Left ventricle myocardium inferior (tissue), 1 donor: ENCODE results near the gene WDR82. TPM values are rescaled to one million over a fixed set of nuclear protein-coding genes. Genes with fewer than 3 reads are reported as not detected.

Source experiments
- DNase-seq: peaks from one replicate; pipeline ENCODE4 v3.0.0-alpha.2; 2020
- H3K27ac ChIP-seq: fragments of 200-600 bp; replicated peaks from 2 replicates; pipeline ENCODE4 v1.8.0; 2021
- H3K27me3 ChIP-seq: fragments of 200-600 bp; 2 replicates; pipeline ENCODE4 v1.8.0; 2021; ENCODE audit warnings: low read depth
- H3K36me3 ChIP-seq: fragments of 200-600 bp; 2 replicates; pipeline ENCODE4 v1.8.0; 2021
- H3K4me1 ChIP-seq: fragments of 200-600 bp; 2 replicates; pipeline ENCODE4 v1.8.0; 2021
- H3K4me3 ChIP-seq: fragments of 200-600 bp; 2 replicates; pipeline ENCODE4 v1.8.0; 2021; ENCODE audit warnings: mild to moderate bottlenecking, moderate library complexity
- H3K9me3 ChIP-seq: fragments of 200-600 bp; replicated peaks from 2 replicates; pipeline ENCODE4 v1.8.0; 2021
- intact Hi-C: fragments of 100-400 bp; cut with micrococcal nuclease; formaldehyde crosslinking; loops from one replicate; pipeline ENCODE4 v1.11.0; 2022
- total RNA-seq: library from RNA; stranded (reverse); fragmentation: NEBNext Ultra II Directional; extraction: Animal tissue kit (Norgen Biotek cat#: 25700); gene quantifications from one replicate; pipeline ENCODE4 v1.2.1, GENCODE V29; 2021
- TF ChIP-seq, protein P1 (sequence below): fragments of 200-600 bp; IDR thresholded peaks from 2 replicates; pipeline ENCODE4 v1.8.0; 2021; ENCODE audit warnings: antibody characterized with exemption, mild to moderate bottlenecking, borderline replicate concordance
- donor health status: DM: no; HTN: yes; CAD: no; lungs with severe emphysema.

WDR82 gene
- total RNA-seq, 1 donor from 2014 or later: 61.6 TPM

DNA sequence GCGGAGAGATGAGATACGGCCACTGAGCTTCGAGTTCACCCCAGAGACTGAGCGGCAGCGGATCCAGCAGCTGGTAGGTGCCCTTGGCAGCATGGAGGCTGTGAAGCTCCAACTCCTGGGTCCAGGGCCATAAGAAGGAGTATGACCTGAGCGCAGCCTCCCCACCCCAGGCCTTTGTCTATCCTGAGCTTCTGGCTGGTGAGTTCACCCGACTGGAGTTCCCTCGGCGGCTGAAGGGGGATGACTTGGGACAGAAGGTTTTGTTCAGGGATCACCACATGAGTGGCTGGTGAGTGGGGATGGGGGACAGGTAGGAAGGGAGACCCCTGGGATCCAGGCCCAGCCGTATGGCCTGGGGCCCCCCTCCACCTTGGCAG is 30.3 kb downstream of the WDR82 start:
- H3K36me3 ChIP-seq: peaks cover 38% of the 10 kb centered on the region
- intact Hi-C loops: no loop called here
- no peak for DNase-seq
- H3K4me1 ChIP-seq: peaks cover 44% of the 10 kb centered on the region
- TF ChIP-seq, protein P1, sequence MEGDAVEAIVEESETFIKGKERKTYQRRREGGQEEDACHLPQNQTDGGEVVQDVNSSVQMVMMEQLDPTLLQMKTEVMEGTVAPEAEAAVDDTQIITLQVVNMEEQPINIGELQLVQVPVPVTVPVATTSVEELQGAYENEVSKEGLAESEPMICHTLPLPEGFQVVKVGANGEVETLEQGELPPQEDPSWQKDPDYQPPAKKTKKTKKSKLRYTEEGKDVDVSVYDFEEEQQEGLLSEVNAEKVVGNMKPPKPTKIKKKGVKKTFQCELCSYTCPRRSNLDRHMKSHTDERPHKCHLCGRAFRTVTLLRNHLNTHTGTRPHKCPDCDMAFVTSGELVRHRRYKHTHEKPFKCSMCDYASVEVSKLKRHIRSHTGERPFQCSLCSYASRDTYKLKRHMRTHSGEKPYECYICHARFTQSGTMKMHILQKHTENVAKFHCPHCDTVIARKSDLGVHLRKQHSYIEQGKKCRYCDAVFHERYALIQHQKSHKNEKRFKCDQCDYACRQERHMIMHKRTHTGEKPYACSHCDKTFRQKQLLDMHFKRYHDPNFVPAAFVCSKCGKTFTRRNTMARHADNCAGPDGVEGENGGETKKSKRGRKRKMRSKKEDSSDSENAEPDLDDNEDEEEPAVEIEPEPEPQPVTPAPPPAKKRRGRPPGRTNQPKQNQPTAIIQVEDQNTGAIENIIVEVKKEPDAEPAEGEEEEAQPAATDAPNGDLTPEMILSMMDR: no peak
- no peak overlapping the region for H3K27ac ChIP-seq
- H3K27me3 ChIP-seq: no peaks in the 10 kb centered on the region
- H3K4me3 ChIP-seq: no peak overlapping the region
- H3K9me3 ChIP-seq: no peaks in the 10 kb centered on the region

GRCh38 chr3:52247409-52248164 is 30.9 kb downstream of the WDR82 start:
- Histone ChIP-seq H3K36me3 (peaks cover 35% of the 10 kb centered on the region), H3K27ac (peak overlapping the region; percentile 88), H3K9me3 (no peaks in the 10 kb centered on the region), H3K4me1 (peaks cover 40% of the 10 kb centered on the region), H3K4me3 (peak overlapping the region; percentile 70), H3K27me3 (no peaks in the 10 kb centered on the region)
- intact Hi-C loops: no loop called here
- DNase-seq: no peak
- TF ChIP-seq, protein P1: no peak

- H3K4me3 ChIP-seq: peak overlapping the region; percentile 70
- peak; percentile 25 for DNase-seq
- peaks cover 28% of the 10 kb centered on the region for H3K36me3 ChIP-seq
- H3K27ac ChIP-seq: peak overlapping the region; percentile 88
- H3K4me1 ChIP-seq: peaks cover 40% of the 10 kb centered on the region
- no peaks in the 10 kb centered on the region for H3K9me3 ChIP-seq
- TF ChIP-seq, protein P1: no peak
- intact Hi-C loops: no loop called here
- no peaks in the 10 kb centered on the region for H3K27me3 ChIP-seq
Measured at GRCh38 chr3:52246728-52247408, 31.6 kb downstream of the WDR82 start.

GRCh38 chr3:52246264-52246620 is 32.2 kb downstream of the WDR82 start:
- no peak for DNase-seq
- TF ChIP-seq, protein P1: no peak
- intact Hi-C loops: no loop called here

DNA sequence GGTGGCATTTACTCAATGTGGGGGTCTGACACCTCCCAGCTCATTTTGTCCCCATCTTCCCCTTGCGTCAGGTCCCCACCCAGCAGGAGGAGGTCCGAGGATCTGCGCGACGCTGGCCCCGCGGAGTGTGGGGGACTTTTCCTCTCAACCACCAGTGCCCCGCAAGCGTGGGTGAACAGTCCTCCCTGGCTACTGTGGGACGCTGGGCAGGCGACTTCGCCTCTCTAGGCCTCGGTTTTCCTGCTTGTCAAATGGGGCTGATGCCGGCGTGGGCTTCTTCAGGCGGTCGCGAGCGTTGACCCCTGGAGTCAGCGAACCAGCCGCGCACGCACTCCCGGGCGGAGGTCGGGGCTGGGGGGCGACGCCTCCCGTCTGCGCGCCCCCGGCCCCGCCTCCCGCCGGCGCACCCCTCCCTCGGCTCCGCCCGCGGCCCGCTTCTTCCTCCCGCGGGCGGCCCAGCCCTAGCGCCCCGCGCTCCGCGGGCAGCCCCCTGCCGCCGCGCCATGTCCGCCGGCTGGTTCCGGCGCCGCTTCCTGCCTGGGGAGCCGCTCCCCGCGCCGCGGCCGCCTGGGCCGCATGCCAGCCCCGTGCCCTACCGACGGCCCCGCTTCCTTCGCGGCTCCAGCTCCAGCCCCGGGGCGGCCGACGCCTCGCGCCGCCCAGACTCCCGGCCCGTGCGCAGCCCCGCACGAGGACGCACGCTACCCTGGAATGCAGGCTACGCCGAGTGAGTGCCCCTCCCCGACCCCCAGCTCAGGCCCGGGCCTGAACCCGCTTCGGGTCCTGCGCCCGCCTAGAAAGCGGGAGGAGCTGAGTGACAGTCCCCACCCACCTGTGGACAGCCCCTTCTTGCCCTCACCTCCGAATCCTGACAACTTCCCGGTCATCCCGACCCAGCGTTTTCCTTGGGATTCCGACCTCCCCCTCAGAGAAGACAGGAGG is 32.9 kb downstream of the WDR82 start, which contains the start of gene PPM1M:
TSS of gene PPM1M (plus strand) at position 438 of the 942 bp plus-strand sequence. CDS start at position 504, 66 bp downstream.
- peak; percentile 58 for DNase-seq
- H3K27ac ChIP-seq: peak within 1 kb of the TSS; percentile 88
- TF ChIP-seq, protein P1: no peak
- H3K9me3 ChIP-seq: no peaks in the 10 kb centered on the region
- peaks cover 43% of the 10 kb centered on the region for H3K4me1 ChIP-seq
- no peaks in the 10 kb centered on the region for H3K27me3 ChIP-seq
- H3K36me3 ChIP-seq: peaks cover 15% of the 10 kb centered on the region
- peak within 1 kb of the TSS; percentile 70 for H3K4me3 ChIP-seq
- intact Hi-C loops: no loop called here

More at GRCh38 chr3:52246264-52246620, 32.2 kb downstream of the WDR82 start:
- no peaks in the 10 kb centered on the region for H3K27me3 ChIP-seq
- H3K4me3 ChIP-seq: peak overlapping the region; percentile 70
- H3K27ac ChIP-seq: peak overlapping the region; percentile 88
- no peaks in the 10 kb centered on the region for H3K9me3 ChIP-seq
- peaks cover 21% of the 10 kb centered on the region for H3K36me3 ChIP-seq
- peaks cover 37% of the 10 kb centered on the region for H3K4me1 ChIP-seq
